Renal cortex interstitium (tissue), 15 donors: Measurements from ENCODE around the gene GAD1. TPM values are rescaled to one million over a fixed set of nuclear protein-coding genes. Genes with fewer than 3 reads are reported as not detected.

ENCODE experiments used
- DNase-seq, 11 donors: peaks; one replicate each; pipeline ENCODE4 v3.0.0-alpha.2; 2013; ENCODE audit warnings: low read depth in 9 of 11, low spot score in 4 of 11; ENCODE audit errors: extremely low read depth in 1 of 11
- long read RNA-seq, 16 experiments: transcript quantifications; one replicate each; lab custom pipeline, GENCODE V29; 2026
- polyA plus RNA-seq, 3 donors: library from polyadenylated mRNA; unstranded; fragments of 120-200 nt; gene quantifications; one replicate each; pipeline ENCODE4 v1.2.1, GENCODE V29; 2013; ENCODE audit not compliant: insufficient read length in 3 of 3

The GAD1 gene
- polyA plus RNA-seq, result 1 to 10 TPM in 1 of 3 donors, under 1 TPM in 2; 0.66 to 3.1 (median 0.86) TPM
- long read RNA-seq, donor 1, result 0 reads
- long read RNA-seq, donor 2, result 0 reads
- long read RNA-seq, donor 3, result 0 reads
- long read RNA-seq, donor 4, result 0 reads
- long read RNA-seq, donor 5, result 0 reads
- long read RNA-seq, donor 6, result 0 reads
- long read RNA-seq, donor 7, result 0 reads
- long read RNA-seq, donor 8, result 0 reads
- long read RNA-seq, donor 9, result 0 reads
- long read RNA-seq, donor 10, result 0 reads
- long read RNA-seq, donor 11, result 0 reads
- long read RNA-seq, donor 12, result 0 reads
- long read RNA-seq, donor 13, result 0 reads
- long read RNA-seq, donor 14, result 0 reads
- long read RNA-seq, donor 15, result 0 reads
- long read RNA-seq, donor 16, result 0 reads

DNA sequence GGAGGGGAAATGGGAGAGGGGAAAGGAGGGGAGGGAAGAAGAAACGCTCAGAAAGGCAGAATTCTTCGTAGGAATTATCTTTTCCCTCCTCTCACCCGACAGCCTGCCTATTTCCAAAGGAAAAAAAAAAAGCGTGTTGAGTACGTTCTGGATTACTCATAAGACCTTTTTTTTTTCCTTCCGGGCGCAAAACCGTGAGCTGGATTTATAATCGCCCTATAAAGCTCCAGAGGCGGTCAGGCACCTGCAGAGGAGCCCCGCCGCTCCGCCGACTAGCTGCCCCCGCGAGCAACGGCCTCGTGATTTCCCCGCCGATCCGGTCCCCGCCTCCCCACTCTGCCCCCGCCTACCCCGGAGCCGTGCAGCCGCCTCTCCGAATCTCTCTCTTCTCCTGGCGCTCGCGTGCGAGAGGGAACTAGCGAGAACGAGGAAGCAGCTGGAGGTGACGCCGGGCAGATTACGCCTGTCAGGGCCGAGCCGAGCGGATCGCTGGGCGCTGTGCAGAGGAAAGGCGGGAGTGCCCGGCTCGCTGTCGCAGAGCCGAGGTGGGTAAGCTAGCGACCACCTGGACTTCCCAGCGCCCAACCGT, at the start of gene GAD1:
Gene GAD1, plus strand, starts transcription at position 384 of the 589 bp plus-strand sequence. CDS start 1,705 bp downstream, outside the sequence.
- DNase-seq, result no peak

DNA sequence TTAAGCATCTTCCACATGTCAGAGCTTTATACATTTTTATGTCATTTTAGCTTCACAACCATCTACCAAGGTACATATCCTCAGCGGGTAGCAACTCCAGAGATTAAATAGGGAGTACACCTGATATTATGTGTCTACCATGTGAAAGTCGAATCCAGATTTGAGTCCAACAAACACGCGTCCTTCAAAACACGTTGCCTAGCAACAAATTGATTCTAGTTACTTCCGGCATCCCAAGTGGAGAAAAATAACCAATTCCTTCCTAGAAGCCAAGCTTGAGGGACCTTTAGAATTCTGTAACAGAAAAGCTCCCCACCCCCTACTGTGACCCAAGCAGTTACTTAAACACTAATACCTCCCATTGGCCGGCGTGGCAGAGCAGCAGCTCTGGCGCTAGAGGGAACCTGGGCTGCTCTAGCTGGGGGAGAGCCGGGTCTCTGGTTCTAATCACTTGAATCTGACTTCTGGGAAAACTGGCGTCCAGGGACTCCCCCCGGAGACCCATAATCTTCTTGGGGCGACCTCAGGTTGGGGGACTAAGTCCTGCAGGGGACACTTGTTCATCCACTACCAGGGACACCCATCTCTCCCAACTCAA, 46.6 kb upstream of the GAD1 start, which contains the start of gene ERICH2:
Gene ERICH2, plus strand, starts transcription at position 371 of the 598 bp plus-strand sequence. CDS start 304 bp downstream, outside the sequence.
- DNase-seq, result peak; percentile 26 to 72 (median 44)

DNA sequence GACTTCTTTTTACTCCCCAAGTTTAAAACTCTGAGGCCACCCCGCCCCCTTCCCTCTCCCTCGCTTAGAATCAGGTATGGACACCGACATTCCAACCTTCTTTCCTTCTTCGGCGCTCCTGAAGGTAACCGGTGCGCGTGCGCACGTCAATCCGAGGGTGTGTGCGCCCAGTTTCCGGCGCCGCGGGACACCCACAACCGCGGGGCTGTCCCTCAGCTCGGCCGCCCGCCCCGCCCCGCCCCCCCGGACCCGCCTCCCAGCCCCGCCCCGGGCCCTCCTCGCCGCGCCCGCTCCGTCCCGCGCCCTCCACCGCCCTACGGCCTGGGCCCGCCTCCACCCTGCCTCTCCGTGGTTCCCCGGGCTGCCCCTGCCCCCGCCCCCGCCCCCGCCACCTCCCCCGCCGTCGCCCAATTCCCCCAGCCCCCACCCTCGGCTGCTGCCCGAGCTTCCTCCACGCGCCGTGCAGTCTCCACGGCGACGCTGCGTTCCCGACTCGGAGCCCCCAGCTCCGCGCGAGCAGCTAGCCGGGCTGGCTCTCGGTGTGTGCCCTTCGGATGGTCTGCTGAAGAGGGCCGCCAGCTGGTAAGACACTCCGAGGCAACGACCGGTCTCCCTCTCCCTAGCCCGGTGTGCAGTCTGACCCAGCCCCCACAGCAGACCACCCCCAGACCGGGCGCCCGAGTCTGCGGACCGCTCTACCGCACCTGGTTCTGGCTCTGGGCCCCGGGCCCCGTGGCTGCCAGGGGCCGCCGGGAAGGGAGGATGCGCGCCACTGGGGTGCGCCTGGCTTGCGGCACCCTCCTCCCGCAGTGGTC, 45.9 kb upstream of the GAD1 start:
- DNase-seq, result peak; percentile 25 to 54 (median 39)

DNA sequence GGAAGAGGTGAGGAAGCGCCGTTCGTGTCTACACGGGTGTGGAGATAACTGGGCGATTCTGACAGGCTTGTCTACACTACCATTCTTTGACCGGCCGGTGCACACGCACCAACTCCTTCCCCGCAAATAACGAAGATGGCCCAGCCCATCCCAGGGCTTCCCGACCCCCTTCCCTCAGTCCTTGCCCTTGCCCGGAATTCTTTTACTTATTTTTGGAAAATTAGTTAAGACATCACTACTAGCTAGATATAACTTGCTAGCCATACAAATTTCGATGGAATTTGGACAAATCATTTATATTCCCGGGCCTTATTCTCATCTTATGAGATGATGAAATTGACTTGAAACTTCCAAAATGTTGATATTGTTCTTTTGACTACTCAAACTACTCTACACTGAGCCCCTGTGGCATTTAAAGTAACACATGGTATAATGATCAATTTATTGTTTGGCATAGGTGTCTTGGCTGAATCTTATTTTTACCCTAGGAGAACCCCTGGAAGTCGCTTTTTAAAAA, 45.2 kb upstream of the GAD1 start:
- no peak for DNase-seq

DNA sequence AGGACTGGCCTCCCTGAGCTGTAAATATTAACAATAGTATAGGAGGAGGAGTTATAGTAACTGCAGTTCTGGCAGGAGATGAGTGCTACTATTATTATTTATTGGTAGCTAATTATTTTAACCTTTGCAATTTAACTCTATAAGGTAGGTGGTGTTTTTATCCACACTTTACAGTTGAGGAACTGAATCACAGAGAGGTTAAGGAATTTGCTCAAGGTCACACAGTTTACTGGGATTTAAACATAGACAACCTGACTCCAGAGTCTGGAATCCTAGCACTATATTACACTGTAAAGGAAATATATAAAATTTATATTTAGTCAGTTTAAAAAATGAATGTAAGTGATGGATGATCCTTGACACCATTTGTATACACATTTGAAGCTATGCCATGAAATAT, 44.4 kb upstream of the GAD1 start:
- DNase-seq, result no peak

DNA sequence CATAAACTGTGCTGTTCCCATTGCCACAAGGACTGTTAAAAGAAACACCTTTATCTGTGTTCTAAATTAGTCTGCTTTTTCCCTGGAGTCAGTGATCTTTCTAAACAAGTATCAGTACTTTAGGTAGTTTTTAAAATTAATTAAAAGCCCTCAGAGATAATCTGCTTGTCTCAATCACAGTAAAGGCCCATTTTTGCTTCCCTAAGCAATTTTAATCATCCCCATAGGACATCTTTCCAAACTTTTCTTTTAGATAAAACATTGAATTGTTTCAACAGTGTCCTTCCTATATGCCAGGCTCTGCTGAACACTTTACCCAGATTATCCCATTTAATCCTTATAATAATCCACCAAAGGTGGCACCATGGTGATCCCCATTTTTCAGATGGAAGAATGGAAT, 42.6 kb upstream of the GAD1 start:
- DNase-seq, result no peak

DNA sequence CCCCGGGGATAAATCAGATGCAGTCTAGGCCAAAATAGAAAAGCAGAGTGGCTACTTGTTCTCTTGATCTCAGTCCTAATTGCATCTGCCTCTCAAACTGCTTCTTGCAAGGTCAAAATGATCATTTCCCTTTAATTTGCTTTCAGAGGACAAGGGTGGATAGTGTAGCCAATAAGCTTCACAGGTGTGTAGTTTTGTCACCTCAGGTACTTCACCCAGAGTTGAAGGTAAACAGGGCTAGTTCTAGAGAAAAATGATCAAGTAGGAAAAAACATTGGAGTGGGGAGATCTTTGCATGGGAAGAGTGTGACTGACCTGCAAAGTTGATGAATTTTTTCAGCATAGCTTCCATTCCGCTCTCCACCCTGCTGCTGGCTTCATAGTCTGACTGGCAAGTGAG, 37.8 kb upstream of the GAD1 start:
- DNase-seq, result no peak

DNA sequence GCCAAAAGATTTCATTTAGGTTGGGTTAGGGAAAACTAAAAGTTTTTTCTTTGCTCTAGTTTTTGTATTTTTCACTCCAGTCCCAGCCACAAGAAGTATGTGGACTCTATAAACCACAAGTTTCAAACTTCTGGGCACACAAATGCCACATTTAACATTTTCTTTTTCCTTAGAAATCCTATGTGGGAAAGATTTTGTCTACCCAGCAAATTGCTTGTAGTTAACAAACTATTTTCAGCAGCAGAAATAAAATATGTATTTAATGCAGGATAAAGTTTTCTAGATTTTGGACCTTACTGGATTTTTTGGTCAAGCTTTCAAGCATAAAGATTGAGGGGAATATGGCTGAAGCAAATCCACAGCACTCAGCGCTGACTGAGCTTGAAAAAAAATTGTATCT, 37.4 kb upstream of the GAD1 start:
- no peak for DNase-seq

DNA sequence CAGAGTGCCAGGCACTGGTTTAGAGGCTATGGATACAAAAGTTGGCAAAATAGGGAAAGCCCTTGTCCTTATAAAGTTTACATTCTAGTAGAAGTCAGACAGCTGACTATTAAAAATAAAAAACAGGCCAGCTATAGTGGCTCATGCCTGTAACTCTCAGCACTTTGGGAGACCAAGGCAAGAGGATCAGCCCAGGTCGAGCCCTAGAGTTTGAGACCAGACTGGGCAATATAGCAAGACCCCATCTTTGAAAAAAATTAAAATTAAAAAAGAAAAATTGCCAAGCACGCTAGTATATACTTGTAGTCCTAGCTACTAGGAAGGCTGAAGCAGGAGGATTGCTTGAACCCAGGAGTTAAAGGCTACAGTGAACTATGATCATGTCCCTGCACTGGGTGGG, 34.0 kb upstream of the GAD1 start:
- no peak for DNase-seq

DNA sequence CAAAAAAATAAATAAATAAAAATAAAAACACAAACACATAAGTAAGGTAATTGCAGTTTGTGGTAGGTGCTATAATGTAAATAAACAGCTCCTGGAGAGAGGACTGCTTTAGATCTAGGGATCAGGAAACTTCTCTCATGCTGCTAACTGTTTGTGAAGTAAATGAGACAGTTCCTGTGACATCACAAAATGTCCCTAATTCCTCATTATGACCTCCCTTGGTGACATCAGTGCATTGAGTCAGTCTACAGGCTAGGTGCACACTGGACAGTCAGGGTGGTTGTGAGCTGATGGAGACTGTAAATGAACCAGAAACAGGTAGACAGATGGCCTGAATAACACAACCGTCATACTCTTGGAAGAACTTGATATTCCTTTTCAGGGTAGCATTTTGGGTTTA, 33.1 kb upstream of the GAD1 start:
- DNase-seq, result no peak

DNA sequence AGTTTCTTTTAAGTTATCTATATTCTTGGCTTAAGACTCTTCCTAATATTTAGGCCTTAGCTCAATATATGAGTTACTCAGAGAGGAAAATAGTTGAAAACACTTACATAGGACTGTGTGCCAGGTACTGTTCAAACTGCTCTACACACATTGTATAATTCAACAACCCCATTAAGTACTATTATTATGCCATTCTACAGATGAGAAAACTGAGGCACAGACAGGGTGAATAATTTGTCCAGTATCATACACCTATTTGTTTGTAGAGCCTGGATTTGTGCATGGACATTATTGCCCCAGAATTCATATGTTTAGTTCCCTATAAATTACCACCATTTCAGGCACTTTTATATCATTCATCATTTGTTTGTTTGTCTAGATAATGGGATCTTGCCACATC, 17.7 kb upstream of the GAD1 start:
- no peak for DNase-seq

DNA sequence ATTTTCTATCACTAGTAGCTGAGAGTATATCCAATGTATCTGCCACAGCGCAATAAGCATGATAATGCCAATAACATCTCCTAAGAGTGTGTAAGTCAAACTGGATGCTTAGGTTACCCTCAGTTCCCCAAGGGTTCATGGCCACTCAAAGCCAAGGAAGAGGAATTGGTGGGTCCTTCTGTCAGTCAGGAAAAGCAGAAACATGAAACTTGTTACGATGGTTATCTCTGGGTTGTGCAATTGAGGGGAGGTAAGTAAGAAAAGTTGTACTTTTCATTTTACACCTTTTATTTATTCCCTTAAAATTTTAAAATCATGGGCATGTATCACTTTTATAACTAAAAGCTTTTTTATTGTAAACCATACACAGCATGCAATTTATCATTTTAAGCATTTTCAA, 10.1 kb upstream of the GAD1 start:
- no peak for DNase-seq

DNA sequence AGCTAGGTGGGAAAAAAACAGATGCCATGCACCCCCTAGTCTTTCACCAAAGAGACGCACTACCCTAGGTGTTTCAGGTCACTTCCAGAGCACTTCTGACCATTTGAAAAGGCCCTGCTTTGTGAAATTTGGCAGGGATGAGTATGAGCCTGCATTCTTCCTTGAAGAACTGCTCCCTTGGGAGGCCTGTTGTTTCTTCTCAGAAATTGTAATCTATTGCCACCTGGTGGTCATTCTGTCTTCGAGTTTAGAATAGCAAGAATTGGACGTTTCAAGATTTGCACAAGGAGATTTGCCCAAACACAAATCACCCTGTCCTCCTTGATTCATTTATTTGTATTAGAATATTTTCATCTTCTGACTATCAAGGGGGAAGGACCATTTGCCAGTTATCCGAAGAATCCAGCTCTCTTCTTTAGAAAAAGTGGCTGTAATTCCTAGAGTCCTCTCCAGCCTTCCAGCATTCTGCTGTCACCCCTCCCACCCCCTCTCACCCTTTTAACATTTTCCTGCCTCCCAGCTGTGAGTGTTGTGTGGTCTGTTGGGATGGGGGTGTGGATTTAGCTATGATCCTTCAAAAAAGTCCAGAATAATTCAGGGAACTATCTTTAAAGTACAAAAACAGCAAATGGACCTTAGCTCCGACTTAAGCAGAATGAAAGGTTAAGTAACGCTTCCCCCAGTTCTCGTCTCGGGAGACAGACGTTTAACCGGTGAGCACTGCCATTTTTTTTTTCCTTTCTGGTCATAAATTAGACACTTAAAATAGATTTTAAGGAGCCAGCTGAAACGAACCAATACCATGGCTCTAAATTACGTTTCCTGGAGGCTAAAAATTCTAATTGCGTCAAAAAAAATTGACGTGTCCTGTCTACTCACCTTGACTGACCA, 3.7 kb upstream of the GAD1 start:
- peak in 9 of 11 donors; percentile 65 to 88 (median 72) for DNase-seq

DNA sequence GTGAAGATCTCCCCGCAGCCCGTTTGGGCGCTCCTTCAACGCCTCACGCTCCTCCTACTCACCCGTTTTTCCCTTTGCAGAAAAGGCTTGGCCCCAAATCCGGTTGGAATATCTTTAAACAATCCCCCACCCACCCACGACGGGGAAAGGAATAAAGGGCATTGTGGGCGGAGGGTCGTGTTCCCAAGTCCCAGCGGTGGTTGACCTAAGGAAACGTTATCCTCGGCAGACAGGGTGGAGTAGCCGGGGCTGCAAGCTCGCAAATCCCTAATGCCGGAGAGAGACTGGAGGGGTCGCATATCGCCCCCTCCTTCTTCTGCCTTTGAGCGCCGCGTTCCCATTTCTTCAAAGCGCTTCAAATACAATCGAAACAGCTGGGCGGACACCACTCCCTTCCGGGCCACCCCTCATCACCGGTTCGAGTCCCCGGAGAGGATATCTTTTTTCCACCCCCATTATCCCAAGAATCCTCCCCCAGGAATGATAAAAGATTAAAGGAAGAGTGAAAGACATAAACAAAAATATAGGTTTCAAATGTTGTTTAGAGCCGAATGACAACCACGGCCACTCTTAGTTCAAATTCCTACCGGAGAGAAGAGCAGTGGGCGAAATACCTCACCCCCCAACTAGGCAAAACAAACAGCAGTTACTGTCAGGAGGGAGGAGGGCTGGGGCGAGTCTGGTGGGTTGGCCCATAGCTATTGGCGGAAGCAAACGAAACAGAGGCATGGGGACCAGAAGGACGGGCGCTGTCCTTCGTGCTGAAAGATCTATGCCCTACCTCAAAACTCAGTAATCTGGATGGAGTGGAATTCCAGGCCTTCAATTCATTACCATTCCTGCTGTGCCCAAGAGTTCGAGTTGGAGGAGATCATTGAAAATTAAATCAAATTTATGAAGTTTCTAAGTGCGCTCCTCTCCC, 2.8 kb upstream of the GAD1 start:
- DNase-seq, result peak in 9 of 11 donors; percentile 59 to 87 (median 72)

DNA sequence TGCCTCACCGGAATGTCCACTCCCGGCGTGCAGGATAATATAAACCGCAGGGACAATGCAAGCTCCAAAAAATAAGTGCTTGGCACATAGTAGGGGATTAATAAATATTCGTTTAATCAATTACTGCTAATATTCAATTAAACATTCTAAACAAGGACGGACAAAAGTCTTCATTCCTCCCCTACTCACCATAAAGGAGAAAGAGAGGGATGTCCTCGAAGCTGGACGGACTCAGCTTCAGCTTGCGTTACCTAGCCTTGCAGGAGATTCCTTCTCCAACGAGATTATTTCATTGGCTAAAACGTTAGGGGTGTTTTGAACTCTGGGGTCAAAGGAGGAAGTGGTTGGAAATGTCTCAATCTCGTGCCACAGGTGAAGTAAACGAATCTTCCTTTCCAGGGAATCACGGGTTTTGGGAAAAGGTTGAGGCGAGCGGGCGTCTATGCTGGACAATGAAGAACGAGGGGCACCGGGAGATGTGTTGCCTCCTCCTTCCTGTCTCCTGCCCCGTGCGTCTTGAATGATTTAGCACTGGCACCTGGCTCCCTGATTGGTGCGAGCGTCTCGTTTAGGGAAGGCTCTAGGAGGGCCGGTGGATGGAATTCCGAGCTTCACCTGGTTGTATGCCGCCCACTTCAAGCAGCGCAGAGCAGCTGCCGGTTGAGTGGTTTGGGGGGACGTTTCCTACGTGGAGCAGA, 2.0 kb upstream of the GAD1 start:
- no peak for DNase-seq

DNA sequence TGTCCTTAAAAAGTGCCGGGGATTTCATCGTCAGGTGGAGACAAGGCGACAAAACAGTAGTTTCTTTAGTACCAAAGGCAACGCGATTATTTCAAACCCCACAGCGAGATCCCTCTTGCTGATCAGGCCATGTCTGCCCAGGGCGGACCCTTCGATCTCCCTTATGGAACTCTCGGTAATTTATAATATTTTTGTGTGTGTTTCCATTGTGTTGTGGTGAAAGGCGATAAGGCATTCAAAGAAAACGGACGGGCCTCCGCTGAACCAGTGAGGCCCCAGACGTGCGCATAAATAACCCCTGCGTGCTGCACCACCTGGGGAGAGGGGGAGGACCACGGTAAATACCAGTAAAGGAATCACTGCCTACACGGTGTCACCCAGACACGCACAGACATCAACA, 1.4 kb upstream of the GAD1 start:
- no peak for DNase-seq
